PFSK-1 (cell line): ENCODE results near the gene TYW3.

Experiments used
- FOXP2 ChIP-seq: optimal IDR thresholded peaks from 2 replicates; pipeline ENCODE3; 2011; ENCODE audit warnings: borderline replicate concordance, control low read depth, inconsistent platforms; ENCODE audit not compliant: insufficient read depth; ENCODE audit errors: extremely low read length, extremely low read depth
- POLR2AphosphoS5 ChIP-seq: IDR thresholded peaks from 2 replicates; pipeline ENCODE4 v1.6.1; 2012; ENCODE audit warnings: low read depth, mild to moderate bottlenecking, control low read depth, low read length, moderate library complexity
- REST ChIP-seq, 2 experiments: IDR thresholded peaks; 2 replicates each; pipeline versions ENCODE4 v1.6.1 to v1.8.0; 2011 to 2012; ENCODE audit warnings: low read depth in 2 of 2, low read length in 2 of 2, control low read depth in 1 of 2, inconsistent platforms in 1 of 2, mild to moderate bottlenecking in 1 of 2, moderate library complexity in 1 of 2; ENCODE audit not compliant: insufficient read depth in 1 of 2
- SIN3A ChIP-seq: IDR thresholded peaks from 2 replicates; pipeline ENCODE4 v1.6.1; 2012; ENCODE audit warnings: mild to moderate bottlenecking, low read length, moderate library complexity, borderline replicate concordance; ENCODE audit not compliant: insufficient read depth
- TAF1 ChIP-seq: IDR thresholded peaks from 2 replicates; pipeline ENCODE4 v1.6.1; 2012; ENCODE audit warnings: low read length, control low read depth, borderline replicate concordance; ENCODE audit not compliant: insufficient read depth

Gene TYW3

GRCh38 chr1:74773582-74773981 is 40.6 kb downstream of the TYW3 start:
- no peak for TF ChIP-seq FOXP2
- TF ChIP-seq POLR2AphosphoS5, result no peak
- TF ChIP-seq TAF1, result no peak
- TF ChIP-seq SIN3A, result no peak

GRCh38 chr1:74775735-74776134 is 42.8 kb downstream of the TYW3 start:
- TF ChIP-seq POLR2AphosphoS5 (no peak), REST (IDR thresholded peaks at IDR 0.05; ENCODE audit: insufficient read depth in 1 of 2, low read depth in 2 of 2, low read length in 2 of 2) (no peak), FOXP2 (no peak), SIN3A (no peak), TAF1 (no peak)

GRCh38 chr1:74777525-74777924 is 44.6 kb downstream of the TYW3 start:
- TF ChIP-seq FOXP2 (no peak), TAF1 (no peak)

- TF ChIP-seq TAF1, result no peak
- no peak for TF ChIP-seq POLR2AphosphoS5
- no peak for TF ChIP-seq FOXP2
- TF ChIP-seq SIN3A, result no peak
- TF ChIP-seq REST (IDR thresholded peaks at IDR 0.05; ENCODE audit: insufficient read depth in 1 of 2, low read depth in 2 of 2, low read length in 2 of 2), result no peak
Measured at GRCh38 chr1:74779750-74780149, 46.8 kb downstream of the TYW3 start.

GRCh38 chr1:74780594-74780993 is 47.6 kb downstream of the TYW3 start:
- no peak for TF ChIP-seq POLR2AphosphoS5
- TF ChIP-seq REST (IDR thresholded peaks at IDR 0.05; ENCODE audit: insufficient read depth in 1 of 2, low read depth in 2 of 2, low read length in 2 of 2), result no peak
- TF ChIP-seq FOXP2, result no peak
- TF ChIP-seq TAF1, result no peak
- TF ChIP-seq SIN3A, result no peak

GRCh38 chr1:74785944-74786343 is 53.0 kb downstream of the TYW3 start:
- TF ChIP-seq FOXP2, result no peak
- TF ChIP-seq POLR2AphosphoS5, result no peak
- TF ChIP-seq TAF1, result no peak
- TF ChIP-seq SIN3A, result no peak
- no peak for TF ChIP-seq REST (IDR thresholded peaks at IDR 0.05; ENCODE audit: insufficient read depth in 1 of 2, low read depth in 2 of 2, low read length in 2 of 2)
